GM18861 (cell line): ENCODE measurements around the gene PKD1L1.
"Not testable (repeated sequence)": the region's sequence is repeated elsewhere in the genome, so short reads cannot be mapped to it uniquely, and the experiment has no call there.

ENCODE experiments used
- ATAC-seq: cut with Tn5 transposase; IDR thresholded peaks from one replicate; pipeline ENCODE4 v1.9.1; 2021; ENCODE audit not compliant: unreplicated experiment

Gene PKD1L1

GRCh38 chr7:47795631-47796030 is 152.6 kb downstream of the PKD1L1 start:
- no peak for ATAC-seq

- not testable (repeated sequence) for ATAC-seq
These were observed 153.1 kb downstream of the PKD1L1 start for GRCh38 chr7:47795126-47795525.

- ATAC-seq, result no peak
These were observed 154.2 kb downstream of the PKD1L1 start for GRCh38 chr7:47794016-47794415.

- ATAC-seq, result not testable (repeated sequence)
These were observed 155.1 kb downstream of the PKD1L1 start for GRCh38 chr7:47793186-47793585.

GRCh38 chr7:47792521-47793121 is 155.6 kb downstream of the PKD1L1 start:
- no peak for ATAC-seq

GRCh38 chr7:47791682-47792081 is 156.6 kb downstream of the PKD1L1 start:
- no peak for ATAC-seq

GRCh38 chr7:47788083-47788482 is 160.2 kb downstream of the PKD1L1 start:
- no peak for ATAC-seq

- no peak for ATAC-seq
These were observed 160.8 kb downstream of the PKD1L1 start for GRCh38 chr7:47787249-47788069.

GRCh38 chr7:47786557-47787248 is 161.6 kb downstream of the PKD1L1 start:
- ATAC-seq, result no peak

GRCh38 chr7:47785923-47786556 is 162.2 kb downstream of the PKD1L1 start:
- no peak for ATAC-seq

- ATAC-seq, result no peak
These were observed 164.6 kb downstream of the PKD1L1 start for GRCh38 chr7:47783456-47784223.

GRCh38 chr7:47782792-47783191 is 165.5 kb downstream of the PKD1L1 start:
- no peak for ATAC-seq

GRCh38 chr7:47782022-47782421 is 166.2 kb downstream of the PKD1L1 start:
- no peak for ATAC-seq

- no peak for ATAC-seq
These were observed 167.7 kb downstream of the PKD1L1 start for GRCh38 chr7:47780555-47780954.

GRCh38 chr7:47779341-47779771 is 168.9 kb downstream of the PKD1L1 start:
- no peak for ATAC-seq

GRCh38 chr7:47778153-47778661 is 170.1 kb downstream of the PKD1L1 start:
- ATAC-seq, result no peak

- ATAC-seq, result no peak
These were observed 170.6 kb downstream of the PKD1L1 start for GRCh38 chr7:47777531-47778152.

- ATAC-seq, result no peak
These were observed 171.9 kb downstream of the PKD1L1 start for GRCh38 chr7:47776335-47776734.

- no peak for ATAC-seq
These were observed 173.0 kb downstream of the PKD1L1 start for GRCh38 chr7:47775238-47775637.

GRCh38 chr7:47772492-47772891 is 175.8 kb downstream of the PKD1L1 start:
- ATAC-seq, result no peak
